ENCODE data around the gene ATXN3L. TPM values are rescaled to one million over a fixed set of nuclear protein-coding genes. Genes with fewer than 3 reads are reported as not detected.

Gene ATXN3L
- polyA plus RNA-seq, 3 donors, result not detected

GRCh38 chrX:13279279-13280018, 40.4 kb downstream of the ATXN3L start:
- 85 to 89% (median 86%) methylated on average over 7 to 9 of the region's 9 CpGs for WGBS, 3 donors
- no peak overlapping the region for H3K27ac ChIP-seq (ENCODE audit: low read depth, low read length)

GRCh38 chrX:13277539-13277938, 42.3 kb downstream of the ATXN3L start:
- no peak overlapping the region for H3K27ac ChIP-seq (ENCODE audit: low read depth, low read length)
- 80 to 88% (median 82%) methylated on average over 3 of the region's 3 CpGs for WGBS, 3 donors

- H3K27ac ChIP-seq (ENCODE audit: low read depth, low read length), result no peak overlapping the region
- 60 to 77% (median 73%) methylated on average over 1 of the region's 1 CpG for WGBS, 3 donors
These were observed 42.9 kb downstream of the ATXN3L start for GRCh38 chrX:13276991-13277390.

GRCh38 chrX:13275031-13275430, 44.8 kb downstream of the ATXN3L start:
- WGBS, 3 donors, result 94 to 100% (median 94%) methylated on average over 1 of the region's 1 CpG
- H3K27ac ChIP-seq (ENCODE audit: low read depth, low read length), result no peak overlapping the region

GRCh38 chrX:13272426-13272825, 47.4 kb downstream of the ATXN3L start:
- whole genome bisulfite sequencing, 3 donors, result 88 to 100% (median 97%) methylated on average over 3 of the region's 3 CpGs
- no peak overlapping the region for H3K27ac ChIP-seq (ENCODE audit: low read depth, low read length)

- 69 to 85% (median 71%) methylated on average over 3 of the region's 3 CpGs for WGBS, 3 donors
These were observed 48.3 kb downstream of the ATXN3L start for GRCh38 chrX:13271511-13271910.

GRCh38 chrX:13270360-13270759, 49.5 kb downstream of the ATXN3L start:
- WGBS, 3 donors, result 68 to 90% (median 70%) methylated on average over 1 of the region's 1 CpG
- H3K27ac ChIP-seq (ENCODE audit: low read depth, low read length), result no peak overlapping the region

More at GRCh38 chrX:13271511-13271910, 48.3 kb downstream of the ATXN3L start:
- H3K27ac ChIP-seq (ENCODE audit: low read depth, low read length), result no peak overlapping the region

- no peak overlapping the region for H3K27ac ChIP-seq (ENCODE audit: low read depth, low read length)
- WGBS, 3 donors, result 92 to 96% (median 92%) methylated on average over 1 of the region's 1 CpG
These were observed 51.0 kb downstream of the ATXN3L start for GRCh38 chrX:13268874-13269273.

Other genes starting within 250 kb of the ATXN3L start
- gene EGFL6, start 249.5 kb upstream of the ATXN3L start, polyA plus RNA-seq, result 1 to 10 TPM in 2 of 3 donors, under 1 TPM in 1; 0.06 to 3.3 (median 1.2) TPM